Fibroblast of the conjunctiva (primary cell): ENCODE results near the gene TRPC4AP.

Source experiments
- DNase-seq: peaks from one replicate; pipeline ENCODE4 v3.0.0-alpha.2; 2010; ENCODE audit warnings: low read depth

The TRPC4AP gene

DNA sequence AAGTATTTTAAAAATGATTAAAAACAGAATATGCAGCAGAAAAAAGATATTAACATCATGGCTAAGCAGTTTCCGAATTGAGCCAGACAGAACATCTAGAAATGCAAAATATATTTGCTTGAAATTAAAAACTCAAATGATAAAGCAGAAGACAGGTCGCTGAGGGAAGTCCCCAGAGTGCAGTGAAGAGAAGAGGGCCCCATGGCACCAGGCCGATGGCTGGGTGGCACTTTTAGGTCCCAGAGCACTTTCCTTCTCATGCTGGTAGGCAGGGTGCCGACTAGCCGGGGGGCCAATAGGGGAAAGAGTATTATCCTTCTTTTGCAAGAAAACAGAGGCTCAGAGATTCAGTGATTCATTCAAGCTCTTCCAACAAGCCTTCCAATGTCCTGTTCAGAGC is 78.1 kb downstream of the TRPC4AP start:
- no peak for DNase-seq

DNA sequence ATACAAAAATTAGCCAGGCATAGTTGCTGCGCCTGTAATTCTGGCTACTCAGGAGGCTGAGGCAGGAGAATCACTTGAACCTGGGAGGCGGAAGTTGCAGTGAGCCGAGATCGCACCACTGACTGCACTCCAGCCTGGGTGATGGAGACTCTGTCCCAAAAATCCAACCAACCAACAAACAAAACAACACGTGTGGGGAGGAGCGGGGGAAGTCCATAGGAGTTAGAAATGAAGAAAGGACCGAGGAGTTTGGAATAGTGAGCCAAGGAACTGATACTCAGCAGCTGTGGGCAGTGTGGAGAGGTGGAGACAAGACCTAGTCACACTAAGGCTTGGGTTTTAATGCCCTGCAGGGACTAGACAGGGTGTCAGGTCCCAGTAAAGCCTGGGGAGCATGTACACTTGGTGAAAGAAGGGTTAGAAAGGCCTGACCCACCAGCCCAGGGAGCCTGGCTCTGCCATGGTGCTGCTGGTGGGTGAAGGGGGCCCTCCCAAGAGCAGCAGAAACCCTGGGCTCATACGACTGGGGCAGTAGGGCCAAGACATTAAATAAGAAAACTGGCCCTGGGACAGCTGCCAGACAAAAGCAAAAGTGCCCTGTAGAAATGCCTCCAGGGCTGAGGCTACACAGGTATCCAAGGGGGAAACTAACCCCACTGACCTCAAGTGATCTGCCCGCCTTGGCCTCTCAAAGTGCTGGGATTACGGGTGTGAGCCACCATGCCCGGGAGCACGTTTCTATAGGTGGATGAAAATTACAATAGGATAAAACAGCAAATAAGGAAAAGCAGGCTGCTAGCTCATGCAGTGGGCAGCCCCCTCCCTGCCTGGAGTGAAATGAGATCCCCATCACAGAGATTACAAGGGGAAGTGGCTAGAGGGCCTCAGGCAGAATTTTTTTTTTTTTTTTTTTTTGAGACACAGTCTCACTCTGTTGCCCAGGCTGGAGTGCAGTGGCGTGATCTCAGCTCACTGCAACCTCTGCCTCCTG is 78.9 kb downstream of the TRPC4AP start:
- DNase-seq: no peak

DNA sequence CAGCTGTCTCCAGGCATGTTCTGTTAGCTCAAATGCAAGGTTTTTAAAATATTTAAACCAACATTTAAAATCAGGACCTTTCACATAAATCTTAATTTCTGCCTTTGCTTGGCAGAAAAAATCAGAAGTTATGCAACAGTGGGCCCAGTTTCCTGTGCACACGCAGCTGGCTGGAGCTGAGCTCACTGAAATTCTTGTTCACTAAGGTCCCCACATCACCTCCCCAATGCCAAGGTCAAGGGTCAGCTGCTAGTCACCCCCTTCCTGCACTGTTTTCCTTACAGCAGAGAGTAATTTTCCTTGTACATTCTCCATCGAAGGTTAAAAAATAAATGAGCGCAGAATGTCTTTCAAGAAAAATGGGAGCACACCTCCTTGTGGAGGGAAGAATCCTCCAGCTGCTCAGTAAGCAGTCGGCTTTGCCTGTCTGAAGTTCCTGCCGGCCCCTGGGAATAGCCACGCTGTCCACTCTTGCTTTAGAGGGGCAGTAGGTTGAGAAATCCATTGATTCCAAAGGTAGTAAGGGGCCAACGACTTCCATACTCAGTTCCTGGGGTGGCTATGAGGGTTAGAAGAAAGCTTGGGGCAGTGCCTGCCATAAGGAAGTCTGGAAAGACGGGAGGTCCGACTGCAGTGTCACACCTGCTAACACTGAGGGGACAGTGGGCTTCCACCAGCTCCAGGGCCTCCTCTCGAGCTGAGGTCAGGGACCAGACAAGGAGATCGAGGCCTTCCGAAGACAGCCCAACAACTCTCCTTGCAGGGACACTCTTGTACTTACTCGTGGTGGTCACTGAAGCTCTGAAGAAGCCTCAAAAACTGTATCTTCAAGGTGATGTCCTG is 80.2 kb downstream of the TRPC4AP start:
- DNase-seq: no peak

DNA sequence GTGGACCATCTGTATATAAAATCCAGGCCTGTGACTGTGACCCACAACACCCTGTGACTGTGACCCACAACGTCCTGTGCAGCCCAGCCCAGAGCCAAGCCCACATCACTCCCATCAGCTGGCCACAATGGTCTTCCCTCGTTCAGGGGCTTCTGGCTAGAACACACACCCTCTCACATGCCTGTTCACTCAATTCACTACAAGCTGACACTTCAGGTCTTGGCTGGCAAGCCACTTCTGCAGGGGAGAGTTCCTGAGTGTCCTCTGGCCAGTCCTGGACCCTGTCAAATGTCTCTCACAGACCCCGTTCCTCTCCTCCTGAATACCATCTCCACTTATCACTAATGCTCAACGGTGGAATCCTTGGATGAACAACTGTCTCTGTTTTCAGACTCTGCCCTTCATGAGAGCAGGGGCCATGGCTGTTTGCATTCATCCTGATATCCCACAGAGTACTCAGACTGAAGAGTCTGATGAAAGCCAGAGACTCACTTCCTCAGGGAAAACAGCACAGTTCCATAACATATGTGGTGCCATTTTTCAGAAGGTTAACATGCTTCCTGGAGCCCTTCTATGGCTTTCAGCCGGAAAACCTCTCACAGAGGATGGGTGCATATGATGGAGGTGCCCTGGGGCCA is 80.9 kb downstream of the TRPC4AP start:
- DNase-seq: no peak

- no peak for DNase-seq
Measured at GRCh38 chr20:35010405-35011192, 82.0 kb downstream of the TRPC4AP start.

DNA sequence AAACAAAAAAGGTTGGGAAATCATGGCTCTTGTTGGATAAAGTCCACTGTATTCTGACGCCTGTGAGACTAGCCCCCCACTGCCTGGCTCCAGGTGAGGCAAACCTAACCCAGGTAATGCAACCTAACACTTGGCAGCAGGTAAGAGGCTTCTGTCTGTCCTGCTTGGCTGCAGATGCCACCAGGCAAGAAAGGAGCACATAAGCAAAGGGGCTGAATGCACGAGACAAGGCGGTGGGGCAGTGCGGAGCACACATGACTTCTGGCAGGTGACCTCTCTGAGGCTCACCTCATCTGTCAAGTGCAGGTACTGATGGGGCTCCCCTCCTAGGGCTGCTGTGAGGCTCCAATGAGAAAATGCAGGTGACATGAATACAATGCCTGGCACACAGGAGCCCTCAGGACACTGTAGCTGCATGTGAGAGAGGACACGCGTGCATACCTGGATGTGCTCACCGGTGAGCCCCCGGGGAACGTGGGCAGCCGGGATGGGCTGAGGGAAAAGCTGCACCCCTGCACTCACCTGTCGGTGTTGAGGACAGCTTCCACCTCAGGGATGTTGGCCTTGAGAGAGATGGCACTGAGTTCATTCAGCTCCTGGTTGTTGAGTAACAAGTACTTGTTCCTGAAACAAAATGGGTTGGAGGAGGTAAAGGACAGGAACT is 82.8 kb downstream of the TRPC4AP start:
- DNase-seq: no peak

DNA sequence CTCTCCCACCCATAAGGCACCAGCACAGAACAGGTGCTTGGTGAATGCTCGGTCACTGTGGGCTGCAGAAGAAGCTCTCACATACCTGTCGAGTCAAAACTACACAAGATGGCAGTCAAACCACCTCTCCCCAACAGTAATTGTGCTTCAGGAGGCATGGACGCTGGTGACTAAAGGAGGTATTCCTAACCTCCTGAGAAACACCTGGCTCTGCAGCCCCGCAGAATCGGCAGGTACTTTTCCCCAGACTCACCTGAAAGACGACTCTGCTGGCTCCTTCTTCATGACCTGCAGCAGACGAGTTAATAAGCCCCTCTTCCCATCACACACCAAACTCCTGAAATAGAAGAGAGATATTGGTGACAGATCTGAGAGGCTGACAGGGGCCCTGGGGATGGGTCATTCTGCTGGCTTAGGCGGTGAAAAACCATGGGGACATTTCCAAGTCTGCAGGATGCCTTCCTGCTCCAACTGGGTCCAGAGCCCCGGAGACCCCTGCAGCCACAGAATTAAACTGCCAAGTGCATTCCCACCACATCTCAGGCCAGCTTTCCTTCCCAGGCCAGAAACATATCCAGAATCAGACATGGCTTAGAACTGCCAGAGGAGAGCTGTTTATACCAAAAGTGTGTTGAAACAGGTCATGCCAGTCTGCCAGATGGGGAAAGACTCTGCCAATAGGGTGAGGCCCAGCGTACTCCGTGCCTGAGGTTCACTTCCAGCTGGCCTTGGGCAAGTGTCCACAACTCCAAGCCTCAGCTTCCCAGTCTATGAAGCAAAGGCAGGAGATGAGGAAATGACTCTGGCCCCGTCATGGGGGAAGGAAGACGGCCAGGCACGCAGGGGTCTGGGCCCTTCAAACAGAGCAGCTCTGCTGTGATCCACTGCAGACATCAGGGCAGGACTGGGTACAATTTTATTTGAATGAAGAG is 83.9 kb downstream of the TRPC4AP start:
- DNase-seq: no peak

DNA sequence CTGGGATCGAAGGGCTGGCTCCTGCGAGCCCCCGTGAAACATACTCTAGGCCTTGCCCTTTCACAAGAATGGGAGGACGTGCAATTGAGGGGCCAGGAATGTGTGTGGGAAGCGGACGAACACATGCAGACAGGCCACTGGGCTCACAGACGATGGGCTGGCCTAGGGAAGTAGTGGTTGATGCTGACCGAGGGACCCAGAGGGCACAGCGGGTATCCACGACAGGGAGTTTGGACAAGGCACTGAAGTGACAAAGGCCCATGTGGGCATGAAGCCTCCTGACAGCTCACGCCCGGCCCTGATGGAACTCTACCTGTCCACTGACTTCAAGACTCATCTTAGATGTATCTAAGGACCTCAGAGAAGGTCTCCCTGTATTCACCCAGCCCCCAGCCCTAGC is 84.7 kb downstream of the TRPC4AP start:
- DNase-seq: no peak

GRCh38 chr20:35007413-35007812 is 85.2 kb downstream of the TRPC4AP start:
- no peak for DNase-seq

GRCh38 chr20:35006531-35006971 is 86.1 kb downstream of the TRPC4AP start:
- DNase-seq: no peak

DNA sequence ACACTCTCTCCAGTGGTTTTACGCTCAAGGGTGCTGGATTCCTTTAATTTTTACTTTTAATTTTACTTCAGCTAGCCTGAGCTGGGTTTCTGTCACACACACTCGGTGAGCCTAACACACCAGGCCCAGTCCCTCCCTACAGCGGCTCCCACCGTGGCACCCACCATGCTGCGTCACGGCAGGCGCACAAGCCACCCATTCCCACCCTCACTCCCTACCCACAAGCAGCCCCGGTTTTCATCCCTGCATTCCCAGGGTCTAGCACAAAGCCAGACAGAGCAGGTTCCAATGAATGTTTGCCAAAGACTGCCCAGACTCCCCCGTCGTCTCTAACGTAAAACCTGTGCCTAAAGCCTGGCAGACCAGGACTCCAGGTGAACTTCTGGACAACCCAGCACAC is 86.6 kb downstream of the TRPC4AP start:
- no peak for DNase-seq

DNA sequence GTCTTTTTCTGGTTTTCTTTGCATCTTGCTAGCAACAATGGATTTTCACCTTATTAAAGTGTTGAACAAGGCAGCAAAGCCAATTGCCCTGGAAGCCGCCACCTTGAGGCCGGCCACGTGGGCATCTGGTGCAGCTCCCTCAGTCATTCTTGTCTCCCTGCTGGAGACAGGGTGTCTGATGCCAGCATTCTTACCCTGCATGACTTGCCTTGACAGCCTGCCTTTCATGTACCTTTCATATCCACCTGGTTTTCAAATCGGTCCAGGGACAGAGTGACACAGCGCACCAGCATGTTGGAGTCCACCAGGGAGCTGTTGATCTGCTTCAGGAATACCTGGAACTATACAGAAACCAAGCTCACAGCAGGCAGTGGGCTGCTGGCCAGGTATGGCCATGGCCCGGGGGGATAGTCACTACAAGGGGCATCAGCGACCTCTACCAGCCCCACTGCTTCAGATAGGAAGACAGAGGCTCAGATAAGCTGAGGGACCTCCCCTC is 87.1 kb downstream of the TRPC4AP start:
- DNase-seq: no peak

GRCh38 chr20:35004749-35005462 is 87.7 kb downstream of the TRPC4AP start:
- DNase-seq: no peak

DNA sequence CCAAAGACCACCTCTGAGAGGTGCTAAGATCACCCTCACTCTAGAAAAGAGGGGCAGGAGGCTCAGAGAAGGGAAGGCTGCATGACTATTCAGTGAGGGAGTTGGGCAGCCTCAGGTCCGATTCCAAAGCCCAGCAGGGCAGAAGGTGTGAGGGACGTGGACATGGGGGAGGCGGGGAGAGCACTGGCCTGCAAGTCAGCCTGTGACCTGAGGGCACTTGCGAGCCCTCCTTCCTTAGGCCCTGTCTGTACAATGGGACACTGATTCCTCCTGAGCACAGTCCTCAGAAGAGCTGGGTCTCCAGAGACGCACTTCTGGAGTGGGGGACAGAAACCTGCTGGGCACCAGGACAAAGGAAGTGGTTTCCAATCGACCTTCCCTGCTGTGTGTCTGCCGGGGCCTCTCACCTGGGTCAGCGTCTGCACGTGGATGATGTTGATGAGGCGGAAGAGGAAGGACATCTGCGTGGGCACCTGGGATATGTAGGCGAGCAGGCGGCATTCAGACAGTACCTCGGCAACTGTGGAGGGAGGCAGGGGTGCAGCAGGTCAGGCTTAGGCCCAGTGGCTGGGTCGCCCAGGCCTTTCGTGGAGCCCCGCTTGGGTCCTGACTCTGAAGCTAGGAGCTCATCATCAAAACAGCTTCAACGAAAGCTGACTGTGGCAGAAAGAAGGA is 88.4 kb downstream of the TRPC4AP start:
- DNase-seq: no peak

DNA sequence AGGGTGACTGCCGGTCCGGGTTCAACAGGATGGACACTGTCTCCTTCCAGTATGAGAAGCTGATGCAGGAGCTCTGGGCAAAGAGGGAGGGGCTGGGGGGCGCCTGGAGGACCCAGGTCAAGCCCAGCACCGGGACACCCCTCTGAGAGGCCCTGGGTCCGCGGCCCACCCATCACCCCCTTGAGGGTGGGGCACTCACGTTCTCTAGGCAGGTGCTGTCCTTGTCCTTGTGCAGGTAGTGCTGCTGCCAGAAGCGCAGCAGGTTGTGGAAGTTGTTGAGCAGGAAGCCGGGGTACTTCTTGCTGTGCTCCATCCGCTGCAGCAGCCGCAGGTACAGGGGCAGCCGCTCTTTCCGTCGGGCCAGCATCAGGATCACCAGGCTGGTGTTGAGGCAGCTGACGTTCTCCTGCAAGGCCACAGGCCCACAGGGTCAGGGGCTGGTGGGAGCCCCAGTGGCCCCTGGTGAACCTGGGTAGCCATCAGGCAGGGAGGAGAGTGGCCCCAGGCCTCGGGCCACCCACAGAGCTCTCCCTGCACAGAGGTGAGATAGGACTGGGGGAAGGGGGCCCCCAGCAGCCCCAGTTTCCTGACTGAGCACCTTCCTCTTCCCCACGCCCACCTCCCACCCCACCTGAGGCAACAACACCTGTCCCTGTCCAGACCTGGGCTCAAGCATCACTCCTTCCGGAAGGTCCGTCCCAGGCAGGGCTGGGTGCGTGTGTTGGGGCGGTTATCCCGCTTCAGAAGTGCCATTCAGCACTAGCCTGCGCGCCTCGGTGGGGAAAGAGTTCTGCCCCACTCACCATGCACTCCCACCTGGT is 89.2 kb downstream of the TRPC4AP start:
- no peak for DNase-seq

- no peak for DNase-seq
Measured at GRCh38 chr20:35002426-35003210, 90.0 kb downstream of the TRPC4AP start.
